ENCODE measurements around the gene TFDP2. TPM values are rescaled to one million over a fixed set of nuclear protein-coding genes. Genes with fewer than 3 reads are reported as not detected.

Gene TFDP2
- total RNA-seq, 3 donors from 2014 or later, result 55.9 to 93.5 (median 59.3) TPM

DNA sequence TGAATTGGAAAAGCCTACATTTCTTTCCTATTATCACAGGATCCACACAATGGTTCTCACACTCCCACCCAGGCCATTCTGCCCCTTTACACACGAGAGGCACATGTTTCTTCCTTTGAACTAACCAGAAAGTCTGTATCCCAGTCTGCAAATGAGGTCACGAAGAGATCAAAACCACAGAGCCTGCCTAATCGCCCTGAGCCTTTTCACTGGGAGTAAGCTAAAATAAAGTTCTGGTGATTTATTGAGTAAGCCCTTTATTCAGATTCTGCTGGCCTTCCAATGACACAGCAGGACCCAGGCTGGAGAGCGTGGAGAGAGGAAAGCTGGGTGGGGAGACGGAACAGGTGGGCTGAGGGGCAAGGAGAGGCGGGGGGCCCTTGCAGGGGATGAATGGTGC lies 194.2 kb downstream of the TFDP2 start:
- no peaks in the 10 kb centered on the region for H3K4me1 ChIP-seq
- no peak overlapping the region for H3K27ac ChIP-seq
- H3K27me3 ChIP-seq, result no peaks in the 10 kb centered on the region
- H3K36me3 ChIP-seq, result no peaks in the 10 kb centered on the region
- H3K9me3 ChIP-seq, result no peaks in the 10 kb centered on the region
- TF ChIP-seq POLR2A (IDR thresholded peaks at IDR 0.05) (no peak), POLR2AphosphoS5 (IDR thresholded peaks at IDR 0.05) (no peak)
- TF ChIP-seq, protein P1, sequence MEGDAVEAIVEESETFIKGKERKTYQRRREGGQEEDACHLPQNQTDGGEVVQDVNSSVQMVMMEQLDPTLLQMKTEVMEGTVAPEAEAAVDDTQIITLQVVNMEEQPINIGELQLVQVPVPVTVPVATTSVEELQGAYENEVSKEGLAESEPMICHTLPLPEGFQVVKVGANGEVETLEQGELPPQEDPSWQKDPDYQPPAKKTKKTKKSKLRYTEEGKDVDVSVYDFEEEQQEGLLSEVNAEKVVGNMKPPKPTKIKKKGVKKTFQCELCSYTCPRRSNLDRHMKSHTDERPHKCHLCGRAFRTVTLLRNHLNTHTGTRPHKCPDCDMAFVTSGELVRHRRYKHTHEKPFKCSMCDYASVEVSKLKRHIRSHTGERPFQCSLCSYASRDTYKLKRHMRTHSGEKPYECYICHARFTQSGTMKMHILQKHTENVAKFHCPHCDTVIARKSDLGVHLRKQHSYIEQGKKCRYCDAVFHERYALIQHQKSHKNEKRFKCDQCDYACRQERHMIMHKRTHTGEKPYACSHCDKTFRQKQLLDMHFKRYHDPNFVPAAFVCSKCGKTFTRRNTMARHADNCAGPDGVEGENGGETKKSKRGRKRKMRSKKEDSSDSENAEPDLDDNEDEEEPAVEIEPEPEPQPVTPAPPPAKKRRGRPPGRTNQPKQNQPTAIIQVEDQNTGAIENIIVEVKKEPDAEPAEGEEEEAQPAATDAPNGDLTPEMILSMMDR (IDR thresholded peaks at IDR 0.05), result no peak
- H3K4me3 ChIP-seq, result no peak overlapping the region
- no peak for DNase-seq (ENCODE audit: low spot score in 2 of 2)
- intact Hi-C loops (cut with DNase I; ENCODE audit: low total_unique reads), result no loop called here

DNA sequence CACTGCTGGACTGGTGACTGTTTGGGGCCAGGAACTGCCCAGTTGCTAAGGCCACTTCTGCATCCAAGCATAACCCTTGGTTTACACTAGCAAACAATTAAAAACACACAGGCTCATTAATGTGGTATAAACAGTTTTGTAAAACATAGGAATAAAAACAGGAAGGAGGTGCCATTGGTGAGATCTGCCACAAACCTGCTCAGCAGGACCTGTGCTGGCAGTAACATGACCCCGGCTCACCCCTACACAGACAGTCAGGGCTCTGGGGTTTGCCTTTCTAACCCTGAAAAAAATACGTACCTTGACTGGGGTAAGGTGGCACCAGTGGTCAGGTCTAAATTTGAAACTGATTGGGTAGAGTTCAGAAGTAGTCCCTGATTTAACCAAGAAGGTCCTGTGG lies 196.7 kb downstream of the TFDP2 start:
- H3K4me3 ChIP-seq, result no peak overlapping the region
- DNase-seq (ENCODE audit: low spot score in 2 of 2), result no peak
- no peaks in the 10 kb centered on the region for H3K36me3 ChIP-seq
- peak overlapping the region in 1 of 2 donors; percentile 50 for H3K27ac ChIP-seq
- H3K4me1 ChIP-seq, result no peaks in the 10 kb centered on the region
- no peaks in the 10 kb centered on the region for H3K9me3 ChIP-seq
- TF ChIP-seq POLR2AphosphoS5 (IDR thresholded peaks at IDR 0.05), result no peak
- TF ChIP-seq POLR2A (IDR thresholded peaks at IDR 0.05), result no peak
- TF ChIP-seq, protein P1 (IDR thresholded peaks at IDR 0.05), result no peak
- intact Hi-C loops (cut with DNase I; ENCODE audit: low total_unique reads), result no loop called here
- H3K27me3 ChIP-seq, result no peaks in the 10 kb centered on the region

DNA sequence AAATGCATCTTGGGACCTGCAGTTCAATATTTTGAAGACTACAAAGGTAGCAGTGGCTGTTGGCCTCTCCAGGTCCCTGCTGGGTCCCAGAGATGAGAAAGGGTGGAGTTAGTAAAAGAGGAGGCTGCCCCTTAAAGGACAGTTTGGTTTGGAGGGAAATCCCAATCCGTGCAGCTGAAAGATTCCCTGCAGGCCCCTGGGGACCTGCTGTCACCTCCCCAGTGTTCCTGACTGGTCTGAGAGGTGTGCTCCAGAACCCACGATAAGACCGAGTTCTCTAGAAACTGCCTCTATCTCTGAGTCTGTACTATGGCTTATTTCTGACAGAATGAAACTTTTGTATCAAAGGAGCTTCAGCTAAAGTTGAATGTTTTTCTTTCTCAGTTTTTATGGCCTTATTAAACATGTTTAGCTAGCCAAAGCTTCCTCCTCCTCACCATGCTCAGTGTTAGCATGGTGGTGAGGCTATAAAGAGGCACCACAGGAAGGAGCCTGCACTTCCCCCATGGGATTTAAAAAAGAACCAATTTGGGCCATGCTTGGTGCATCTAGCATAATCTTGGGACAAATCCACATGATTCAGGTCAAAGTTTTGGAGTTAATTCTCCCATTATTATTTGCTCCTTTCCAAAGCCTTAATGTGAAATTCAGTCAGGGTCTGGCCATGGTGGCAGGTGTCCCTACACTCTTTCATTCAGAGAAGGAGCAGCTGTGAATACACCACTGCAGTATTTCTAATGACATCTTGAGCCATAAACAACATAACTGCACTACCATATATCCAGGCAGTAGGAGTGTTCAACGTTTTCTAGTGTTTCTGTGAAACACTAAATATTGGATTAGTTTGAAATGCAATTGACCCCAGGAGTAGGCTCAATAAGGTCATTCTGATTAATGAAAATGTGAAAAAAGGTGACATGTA lies 198.5 kb downstream of the TFDP2 start:
- Histone ChIP-seq H3K4me3 (no peak overlapping the region), H3K4me1 (no peaks in the 10 kb centered on the region), H3K36me3 (no peaks in the 10 kb centered on the region), H3K9me3 (no peaks in the 10 kb centered on the region), H3K27ac (no peak overlapping the region), H3K27me3 (no peaks in the 10 kb centered on the region)
- DNase-seq (ENCODE audit: low spot score in 2 of 2), result no peak
- TF ChIP-seq, protein P1 (IDR thresholded peaks at IDR 0.05), result no peak
- TF ChIP-seq POLR2A (IDR thresholded peaks at IDR 0.05) (no peak), POLR2AphosphoS5 (IDR thresholded peaks at IDR 0.05) (no peak)
- intact Hi-C loops (cut with DNase I; ENCODE audit: low total_unique reads), result no loop called here

DNA sequence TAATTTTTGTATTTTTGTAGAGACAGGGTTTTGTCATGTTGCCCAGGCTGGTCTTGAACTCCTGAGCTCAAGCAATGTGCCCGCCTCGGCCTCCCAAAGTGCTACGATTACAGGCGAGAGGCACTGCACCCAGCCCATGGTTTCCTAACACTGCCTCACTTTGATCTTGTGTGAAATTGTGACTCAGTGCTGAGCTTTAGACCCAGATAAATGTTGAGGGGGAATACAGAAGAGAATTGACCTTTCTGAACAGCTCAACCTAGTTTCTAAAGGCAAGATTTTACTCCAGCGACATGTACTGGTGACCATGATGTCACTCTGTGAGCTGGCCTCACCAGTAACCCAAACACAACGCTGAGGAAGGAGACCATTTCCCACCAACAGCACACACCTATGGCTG lies 199.4 kb downstream of the TFDP2 start:
- intact Hi-C loops (cut with DNase I; ENCODE audit: low total_unique reads), result no loop called here
- Histone ChIP-seq H3K27ac (no peak overlapping the region), H3K4me1 (no peaks in the 10 kb centered on the region), H3K4me3 (no peak overlapping the region), H3K36me3 (no peaks in the 10 kb centered on the region), H3K27me3 (no peaks in the 10 kb centered on the region), H3K9me3 (no peaks in the 10 kb centered on the region)
- TF ChIP-seq POLR2A (IDR thresholded peaks at IDR 0.05), result no peak
- TF ChIP-seq, protein P1 (IDR thresholded peaks at IDR 0.05), result no peak
- TF ChIP-seq POLR2AphosphoS5 (IDR thresholded peaks at IDR 0.05), result no peak
- no peak for DNase-seq (ENCODE audit: low spot score in 2 of 2)

DNA sequence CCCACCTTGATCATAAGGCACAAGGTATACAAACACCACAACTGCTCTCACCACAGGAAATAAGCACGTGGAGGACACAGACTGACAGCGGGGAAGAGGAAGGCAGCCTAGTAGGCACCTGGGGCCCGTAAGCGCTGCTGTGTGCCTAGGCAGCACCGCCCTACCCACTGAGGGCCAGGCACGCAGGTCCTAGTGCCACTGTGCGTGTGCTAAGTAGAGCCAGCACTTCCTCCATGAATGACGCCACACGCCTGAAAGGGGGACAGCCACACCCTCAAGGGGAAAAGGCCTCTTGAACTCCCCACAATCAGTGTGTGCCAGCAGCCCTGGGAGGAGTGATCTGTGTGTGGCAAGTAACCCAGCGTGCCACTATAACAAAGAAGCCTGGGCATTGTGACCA lies 199.9 kb downstream of the TFDP2 start:
- Histone ChIP-seq H3K27me3 (no peaks in the 10 kb centered on the region), H3K27ac (no peak overlapping the region), H3K36me3 (no peaks in the 10 kb centered on the region), H3K4me1 (no peaks in the 10 kb centered on the region), H3K9me3 (no peaks in the 10 kb centered on the region), H3K4me3 (no peak overlapping the region)
- no peak for DNase-seq (ENCODE audit: low spot score in 2 of 2)
- TF ChIP-seq, protein P1 (IDR thresholded peaks at IDR 0.05), result no peak
- no peak for TF ChIP-seq POLR2AphosphoS5 (IDR thresholded peaks at IDR 0.05)
- TF ChIP-seq POLR2A (IDR thresholded peaks at IDR 0.05), result no peak
- intact Hi-C loops (cut with DNase I; ENCODE audit: low total_unique reads), result no loop called here
